Measurements from ENCODE around the gene TSLP. TPM values are rescaled to one million over a fixed set of nuclear protein-coding genes. Genes with fewer than 3 reads are reported as not detected.

TSLP gene
- total and polyA plus RNA-seq, 2 donors (not counting 1 experiment from before 2014, with no cell fraction given), result not detected

- no peak for DNase-seq
- TF ChIP-seq, protein P1, sequence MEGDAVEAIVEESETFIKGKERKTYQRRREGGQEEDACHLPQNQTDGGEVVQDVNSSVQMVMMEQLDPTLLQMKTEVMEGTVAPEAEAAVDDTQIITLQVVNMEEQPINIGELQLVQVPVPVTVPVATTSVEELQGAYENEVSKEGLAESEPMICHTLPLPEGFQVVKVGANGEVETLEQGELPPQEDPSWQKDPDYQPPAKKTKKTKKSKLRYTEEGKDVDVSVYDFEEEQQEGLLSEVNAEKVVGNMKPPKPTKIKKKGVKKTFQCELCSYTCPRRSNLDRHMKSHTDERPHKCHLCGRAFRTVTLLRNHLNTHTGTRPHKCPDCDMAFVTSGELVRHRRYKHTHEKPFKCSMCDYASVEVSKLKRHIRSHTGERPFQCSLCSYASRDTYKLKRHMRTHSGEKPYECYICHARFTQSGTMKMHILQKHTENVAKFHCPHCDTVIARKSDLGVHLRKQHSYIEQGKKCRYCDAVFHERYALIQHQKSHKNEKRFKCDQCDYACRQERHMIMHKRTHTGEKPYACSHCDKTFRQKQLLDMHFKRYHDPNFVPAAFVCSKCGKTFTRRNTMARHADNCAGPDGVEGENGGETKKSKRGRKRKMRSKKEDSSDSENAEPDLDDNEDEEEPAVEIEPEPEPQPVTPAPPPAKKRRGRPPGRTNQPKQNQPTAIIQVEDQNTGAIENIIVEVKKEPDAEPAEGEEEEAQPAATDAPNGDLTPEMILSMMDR (IDR thresholded peaks at IDR 0.05), result no peak
- TF ChIP-seq EZH2 (IDR thresholded peaks at IDR 0.05; ENCODE audit: borderline replicate concordance, insufficient read depth, low read depth, low read length, poor library complexity, severe bottlenecking), result no peak
- Mint-ChIP-seq H3K27me3 (peaks cover 64% of the 10 kb centered on the region), H3K4me1 (peaks cover 11% of the 10 kb centered on the region), H3K27ac (no peak overlapping the region), H3K9me3 (ENCODE audit: insufficient read depth) (no peaks in the 10 kb centered on the region), H3K4me3 (no peak overlapping the region)
- H3K27me3 ChIP-seq (replicated peaks in 1 of 4; ENCODE audit: control extremely low read depth in 1 of 4, control insufficient read depth in 3 of 4, insufficient read depth in 4 of 4, low read length in 3 of 4), result peaks cover 0 to 31% (median 24%) of the 10 kb centered on the region in 4 experiments
- no peaks in the 10 kb centered on the region for H4K20me1 ChIP-seq (ENCODE audit: control insufficient read depth, insufficient read depth, low read length, poor library complexity, severe bottlenecking)
- H3K9me3 ChIP-seq (ENCODE audit: control extremely low read depth in 1 of 3, control insufficient read depth in 2 of 3, insufficient read depth in 1 of 3, low read length in 2 of 3), result peaks cover 0 to 4% (median 0%) of the 10 kb centered on the region in 3 donors
- CTCF ChIA-PET, result no interaction called here
- H3K4me1 ChIP-seq (ENCODE audit: control insufficient read depth in 2 of 2, insufficient read depth in 2 of 2, low read length in 2 of 2), result peaks cover 12 to 14% of the 10 kb centered on the region in 2 donors
- no peak overlapping the region for H3K4me3 ChIP-seq (ENCODE audit: control extremely low read depth in 1 of 5, extremely low read depth in 1 of 5, insufficient read depth in 1 of 5, low read depth in 2 of 5, low read length in 4 of 5)
- WGBS (ENCODE audit: insufficient coverage), result no CpG with 5 or more reads among the region's 2 CpGs
- intact Hi-C loops (cut with micrococcal nuclease), result no loop called here
- POLR2A ChIA-PET, result no interaction called here
- no peak overlapping the region for H2AFZ ChIP-seq (ENCODE audit: insufficient read depth, low read depth, low read length, poor library complexity, severe bottlenecking)
- H3K4me2 ChIP-seq (replicated peaks; ENCODE audit: low read depth, low read length, poor library complexity, severe bottlenecking), result no peak overlapping the region
- H3K9ac ChIP-seq (ENCODE audit: low read length), result no peak overlapping the region
- no peaks in the 10 kb centered on the region for H3K79me2 ChIP-seq (ENCODE audit: control insufficient read depth, insufficient read depth, low read length)
- H3K27ac ChIP-seq (ENCODE audit: low read length in 2 of 2), result no peak overlapping the region
- ATAC-seq (ENCODE audit: low read depth), result no peak
- no peaks in the 10 kb centered on the region for H3K36me3 ChIP-seq (replicated peaks in 1 of 2; ENCODE audit: control extremely low read depth in 1 of 2, control insufficient read depth in 1 of 2, extremely low read depth in 1 of 2, insufficient read depth in 2 of 2, low read length in 1 of 2)
Measured at GRCh38 chr5:111077678-111078077, 6.2 kb downstream of the TSLP start.

GRCh38 chr5:111079846-111080245 is 8.3 kb downstream of the TSLP start:
- intact Hi-C loops (cut with micrococcal nuclease), result no loop called here
- no CpG with 5 or more reads among the region's 1 CpG for WGBS (ENCODE audit: insufficient coverage)
- Mint-ChIP-seq H3K4me1 (no peaks in the 10 kb centered on the region), H3K27me3 (peaks cover 51% of the 10 kb centered on the region), H3K9me3 (ENCODE audit: insufficient read depth) (no peaks in the 10 kb centered on the region), H3K27ac (no peak overlapping the region), H3K4me3 (no peak overlapping the region)
- DNase-seq, result no peak
- Histone ChIP-seq H3K4me1 (ENCODE audit: control insufficient read depth in 2 of 2, insufficient read depth in 2 of 2, low read length in 2 of 2) (no peaks in the 10 kb centered on the region), H3K9ac (ENCODE audit: low read length) (no peak overlapping the region), H2AFZ (ENCODE audit: insufficient read depth, low read depth, low read length, poor library complexity, severe bottlenecking) (no peak overlapping the region), H4K20me1 (ENCODE audit: control insufficient read depth, insufficient read depth, low read length, poor library complexity, severe bottlenecking) (no peaks in the 10 kb centered on the region), H3K79me2 (ENCODE audit: control insufficient read depth, insufficient read depth, low read length) (no peaks in the 10 kb centered on the region), H3K27me3 (replicated peaks in 1 of 4; ENCODE audit: control extremely low read depth in 1 of 4, control insufficient read depth in 3 of 4, insufficient read depth in 4 of 4, low read length in 3 of 4) (peaks cover 0 to 11% (median 8%) of the 10 kb centered on the region in 4 experiments), H3K9me3 (ENCODE audit: control extremely low read depth in 1 of 3, control insufficient read depth in 2 of 3, insufficient read depth in 1 of 3, low read length in 2 of 3) (no peaks in the 10 kb centered on the region), H3K4me2 (replicated peaks; ENCODE audit: low read depth, low read length, poor library complexity, severe bottlenecking) (no peak overlapping the region), H3K27ac (ENCODE audit: low read length in 2 of 2) (no peak overlapping the region), H3K4me3 (ENCODE audit: control extremely low read depth in 1 of 5, extremely low read depth in 1 of 5, insufficient read depth in 1 of 5, low read depth in 2 of 5, low read length in 4 of 5) (no peak overlapping the region), H3K36me3 (replicated peaks in 1 of 2; ENCODE audit: control extremely low read depth in 1 of 2, control insufficient read depth in 1 of 2, extremely low read depth in 1 of 2, insufficient read depth in 2 of 2, low read length in 1 of 2) (no peaks in the 10 kb centered on the region)
- no peak for ATAC-seq (ENCODE audit: low read depth)
- TF ChIP-seq EZH2 (IDR thresholded peaks at IDR 0.05; ENCODE audit: borderline replicate concordance, insufficient read depth, low read depth, low read length, poor library complexity, severe bottlenecking), result no peak
- CTCF ChIA-PET, result no interaction called here
- POLR2A ChIA-PET, result no interaction called here

All from B cell (primary cell).